HG02852 (cell line): Measurements from ENCODE around the gene STYXL2.

Experiments used
- ATAC-seq: cut with Tn5 transposase; IDR thresholded peaks from one replicate; pipeline ENCODE4 v1.9.1; 2021; ENCODE audit warnings: mild to moderate bottlenecking, moderate library complexity; ENCODE audit not compliant: unreplicated experiment

Gene STYXL2

DNA sequence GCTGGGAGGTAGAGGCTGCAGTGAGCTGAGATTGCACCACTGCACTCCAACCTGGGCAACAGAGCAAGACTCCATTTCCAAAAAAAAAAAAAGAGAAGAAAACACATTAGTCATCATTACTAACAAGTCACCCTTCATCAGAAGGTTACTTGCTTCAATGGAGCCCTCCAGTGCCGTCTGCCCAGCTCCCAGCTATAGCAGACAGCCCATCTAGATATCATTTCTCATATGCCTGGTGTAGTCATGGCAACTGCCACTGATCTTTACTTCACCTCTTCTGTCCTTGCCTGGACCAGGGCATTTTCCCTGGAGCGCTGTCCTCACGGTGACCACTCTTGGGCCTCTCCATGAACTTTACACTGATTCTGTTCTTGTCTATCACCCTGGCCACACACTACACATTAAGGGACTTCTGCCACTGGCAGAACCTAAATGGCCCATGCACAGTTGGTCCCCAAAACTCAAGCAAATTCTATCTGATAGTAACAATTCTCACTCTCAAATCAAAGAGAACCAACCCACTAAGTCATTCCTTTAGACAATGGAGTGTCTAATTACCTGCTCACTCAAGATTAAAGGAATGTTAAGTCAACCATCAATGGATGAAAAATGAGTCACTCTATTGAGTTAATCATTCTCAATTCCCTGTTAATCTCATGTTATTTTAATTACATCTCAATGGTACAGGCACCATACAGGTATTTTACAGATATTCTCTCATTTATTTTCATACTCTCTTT is 16.6 kb upstream of the STYXL2 start:
- ATAC-seq: no peak

DNA sequence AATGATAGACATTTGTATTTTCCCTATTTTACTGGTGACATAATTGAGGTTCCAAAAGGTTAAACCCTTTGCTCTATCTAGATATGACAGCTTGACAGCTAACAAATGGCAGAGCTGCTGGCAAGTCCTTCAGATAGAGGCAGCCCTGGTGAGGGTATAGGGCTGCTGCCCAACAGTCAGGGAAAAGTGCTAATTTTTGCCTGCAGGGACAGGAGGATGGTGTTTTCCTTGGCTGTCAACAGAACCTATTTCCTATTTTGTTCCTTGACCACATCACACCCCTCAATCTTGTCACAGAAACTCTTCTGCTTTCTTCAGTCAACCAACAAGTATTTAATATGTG is 16.0 kb upstream of the STYXL2 start:
- no peak for ATAC-seq

DNA sequence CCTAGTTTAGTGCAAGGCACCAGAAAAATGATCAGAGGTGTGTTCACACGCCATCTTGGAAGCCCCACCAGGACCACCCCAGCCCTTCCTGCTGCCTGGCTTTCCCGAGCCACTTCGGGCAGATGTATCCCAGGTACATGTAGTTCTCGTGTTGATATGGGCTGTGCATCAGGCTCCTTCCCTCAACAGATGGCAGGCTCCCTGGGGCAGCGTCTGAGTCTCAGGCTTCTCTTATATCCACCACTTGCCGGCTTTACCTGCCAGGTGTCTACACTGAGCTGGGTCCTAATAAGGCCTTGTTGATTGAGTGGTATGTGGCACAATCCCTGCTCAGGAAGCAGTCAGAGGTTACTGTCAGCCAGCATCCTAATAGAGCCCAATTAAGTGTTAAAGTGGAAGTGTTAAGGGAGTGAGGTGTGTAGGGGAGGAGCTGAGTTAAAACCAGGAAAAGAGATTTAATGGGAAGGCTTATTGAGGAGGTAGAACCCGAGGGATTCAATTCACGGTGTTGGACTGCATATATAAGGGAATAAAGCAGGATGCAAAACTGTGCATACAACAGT is 12.2 kb upstream of the STYXL2 start:
- ATAC-seq: no peak

DNA sequence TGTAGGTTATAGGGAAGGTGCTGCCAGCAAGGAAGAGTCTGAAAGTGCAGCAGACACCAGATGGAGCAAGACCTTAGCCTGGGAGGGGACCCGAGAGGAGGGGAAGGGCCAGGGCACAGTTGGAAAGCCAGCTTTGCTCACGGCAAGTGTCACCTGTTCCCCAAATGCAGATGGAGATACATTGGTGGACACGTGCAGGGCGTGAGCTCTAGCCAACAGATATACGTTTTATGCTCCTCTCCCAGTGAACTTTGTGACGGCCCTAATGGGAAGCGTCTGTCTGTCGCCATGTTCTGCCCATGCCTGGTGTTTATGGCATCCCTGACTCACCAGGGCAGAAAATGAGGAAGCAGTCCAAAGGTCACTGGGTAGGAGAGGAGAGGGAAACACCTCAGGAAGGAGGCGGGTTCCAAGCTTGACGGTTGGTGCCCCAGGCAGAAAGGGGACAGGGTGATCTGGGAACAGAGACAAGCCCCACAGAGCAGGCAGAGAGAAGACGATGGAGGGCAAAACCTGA is 11.3 kb upstream of the STYXL2 start:
- ATAC-seq: no peak

DNA sequence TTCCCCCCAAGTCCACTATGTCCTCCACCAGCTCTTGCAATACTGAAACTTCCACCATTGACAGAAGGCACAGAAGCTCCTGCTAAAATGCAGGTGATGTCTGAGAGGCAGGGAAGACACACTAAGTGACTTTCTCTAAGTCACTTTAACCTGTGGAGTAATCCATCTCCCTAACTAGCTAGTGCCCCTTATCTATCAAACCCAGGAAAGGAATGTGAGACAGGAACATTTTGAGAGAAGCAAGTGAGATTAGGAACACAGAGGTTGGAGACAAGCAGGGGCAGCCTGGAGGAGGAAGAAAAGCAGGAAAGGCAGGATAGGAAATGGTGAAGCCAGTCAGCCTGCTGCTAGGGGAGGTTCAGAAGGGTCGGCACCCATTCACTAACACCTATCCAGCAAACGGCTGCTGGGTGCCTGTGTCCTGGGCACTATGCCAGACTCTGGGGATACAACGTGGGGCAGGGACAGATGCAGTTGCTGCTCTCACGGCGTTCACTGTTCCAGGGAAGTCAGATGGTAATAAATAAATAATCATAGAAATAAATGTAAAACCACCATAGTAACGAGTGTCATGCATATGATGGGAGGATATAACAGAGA is 10.7 kb upstream of the STYXL2 start:
- no peak for ATAC-seq

DNA sequence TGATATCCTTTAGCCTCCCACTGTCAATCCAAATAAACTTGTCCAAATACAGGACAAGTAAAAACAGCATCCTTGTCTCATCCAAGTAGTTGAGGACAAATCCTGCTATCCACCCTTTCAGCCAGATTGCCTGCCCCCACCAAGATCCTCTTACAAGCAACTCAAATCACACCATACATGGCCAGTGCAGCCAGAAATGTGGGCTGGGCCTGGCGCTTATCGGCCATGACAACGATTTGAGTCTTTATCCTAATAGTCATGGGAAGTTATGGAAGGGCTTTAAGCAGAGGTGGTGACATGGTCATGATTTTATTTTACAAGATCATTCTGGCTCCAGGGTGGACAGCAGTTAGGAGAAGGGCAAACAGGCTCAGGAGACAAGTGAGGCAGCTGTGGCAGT is 10.0 kb upstream of the STYXL2 start:
- ATAC-seq: no peak

DNA sequence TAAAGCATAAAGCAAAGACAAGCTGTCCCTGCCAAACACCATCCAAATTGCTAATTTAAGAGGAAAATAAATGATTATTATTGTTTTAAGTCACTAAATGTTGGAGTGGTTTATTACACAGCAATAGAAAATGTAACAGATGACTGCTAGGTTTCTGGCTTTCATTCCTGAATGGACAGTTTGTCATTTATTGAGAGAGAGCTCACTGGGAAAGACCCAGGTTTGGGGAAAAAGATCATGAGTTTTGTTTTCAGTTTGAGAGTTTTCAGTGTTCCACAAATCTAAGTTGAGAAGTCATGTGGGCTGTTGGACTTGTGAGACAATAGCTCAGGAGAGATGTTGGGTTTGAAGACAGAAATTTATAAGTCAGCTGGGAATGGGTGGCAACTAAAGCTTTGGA is 9.1 kb upstream of the STYXL2 start:
- peak; percentile 42 for ATAC-seq

DNA sequence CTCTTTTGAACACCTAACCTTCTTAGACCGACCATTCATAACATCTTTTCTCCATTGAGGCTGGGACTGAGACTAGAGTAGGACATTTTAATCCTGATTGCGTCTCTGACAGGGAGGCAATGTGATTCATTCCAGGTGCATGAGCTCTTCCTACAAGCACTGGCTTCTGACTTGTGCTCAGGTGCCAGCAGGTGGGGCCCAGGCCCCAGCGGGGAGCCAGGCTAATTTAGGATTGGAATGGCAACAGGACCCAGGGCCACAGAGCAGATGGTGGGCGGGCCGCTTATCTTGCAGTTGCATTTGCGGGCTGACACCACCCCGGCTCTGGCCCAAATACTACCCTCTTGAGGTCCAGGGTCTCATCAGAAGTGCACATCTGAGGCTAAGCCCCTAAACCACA is 7.8 kb upstream of the STYXL2 start:
- no peak for ATAC-seq

DNA sequence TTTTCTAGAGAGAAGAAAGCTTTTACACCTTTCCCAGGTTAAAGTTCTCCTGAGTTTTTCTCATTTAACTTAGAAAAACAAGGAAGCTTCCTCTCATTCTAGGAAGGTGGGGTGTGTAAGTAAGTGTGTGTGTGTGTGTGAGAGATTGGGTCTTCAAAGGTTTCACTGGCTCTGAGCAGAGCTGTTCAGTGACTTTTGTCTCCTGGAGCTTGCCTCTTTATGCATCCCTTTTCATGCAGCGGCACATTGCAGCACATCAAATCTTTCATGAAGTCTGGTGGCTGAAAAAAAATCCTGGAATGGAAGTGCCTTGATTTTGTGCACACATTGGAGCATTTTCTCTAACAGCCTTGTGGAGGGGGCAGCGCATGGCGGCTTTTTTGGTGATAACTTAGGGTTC is 7.1 kb upstream of the STYXL2 start:
- no peak for ATAC-seq

DNA sequence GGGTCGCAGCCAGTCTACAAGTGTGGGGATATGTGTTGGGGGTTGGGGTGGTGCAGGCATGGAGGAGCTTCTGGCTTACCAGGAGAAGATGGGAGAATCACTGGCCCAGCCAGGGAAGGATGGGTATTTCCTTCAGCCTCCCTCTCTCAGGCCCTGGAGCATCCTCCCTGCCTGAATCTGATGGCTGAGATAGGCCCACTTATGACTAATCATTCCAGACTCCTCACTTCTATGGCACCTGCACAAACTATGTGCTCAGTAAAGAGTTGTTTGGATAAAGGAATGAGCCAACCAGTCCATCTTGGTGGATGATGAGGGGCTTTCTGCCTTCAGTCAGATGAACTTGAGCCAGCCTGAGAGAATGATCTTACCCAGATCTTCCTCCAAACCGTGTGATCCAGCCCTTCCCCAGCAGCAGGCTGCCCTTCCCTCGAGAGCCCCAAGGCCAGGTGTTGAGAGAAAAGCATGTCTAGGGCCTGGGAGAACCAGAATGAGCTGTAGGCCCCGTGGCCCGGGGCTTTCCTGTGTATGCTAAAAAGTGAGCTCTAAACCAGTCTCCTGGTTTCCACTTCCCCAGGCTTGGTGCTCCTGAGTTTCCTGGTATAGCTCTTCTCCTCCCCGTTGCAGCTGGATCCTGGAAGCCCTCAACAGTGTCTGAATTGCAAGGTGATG is 5.0 kb upstream of the STYXL2 start:
- ATAC-seq: no peak

DNA sequence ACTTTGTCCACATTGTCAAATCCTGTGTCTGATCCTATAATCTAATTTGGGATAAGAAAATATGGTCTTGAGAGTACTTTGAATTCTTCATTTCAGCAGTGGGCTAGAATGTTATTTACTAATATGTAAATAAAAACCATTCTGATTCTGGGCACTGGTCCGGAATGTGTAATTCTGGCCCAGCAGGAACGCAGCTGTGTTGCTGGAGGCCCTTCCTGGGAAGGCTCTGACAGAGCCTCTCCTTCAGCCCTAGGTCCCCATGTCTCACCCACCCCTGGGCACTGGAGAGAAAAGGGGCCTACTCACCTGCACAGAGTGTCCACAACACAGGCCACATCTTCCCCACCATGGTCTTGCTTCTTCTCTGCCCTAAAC is 3.9 kb upstream of the STYXL2 start:
- no peak for ATAC-seq

DNA sequence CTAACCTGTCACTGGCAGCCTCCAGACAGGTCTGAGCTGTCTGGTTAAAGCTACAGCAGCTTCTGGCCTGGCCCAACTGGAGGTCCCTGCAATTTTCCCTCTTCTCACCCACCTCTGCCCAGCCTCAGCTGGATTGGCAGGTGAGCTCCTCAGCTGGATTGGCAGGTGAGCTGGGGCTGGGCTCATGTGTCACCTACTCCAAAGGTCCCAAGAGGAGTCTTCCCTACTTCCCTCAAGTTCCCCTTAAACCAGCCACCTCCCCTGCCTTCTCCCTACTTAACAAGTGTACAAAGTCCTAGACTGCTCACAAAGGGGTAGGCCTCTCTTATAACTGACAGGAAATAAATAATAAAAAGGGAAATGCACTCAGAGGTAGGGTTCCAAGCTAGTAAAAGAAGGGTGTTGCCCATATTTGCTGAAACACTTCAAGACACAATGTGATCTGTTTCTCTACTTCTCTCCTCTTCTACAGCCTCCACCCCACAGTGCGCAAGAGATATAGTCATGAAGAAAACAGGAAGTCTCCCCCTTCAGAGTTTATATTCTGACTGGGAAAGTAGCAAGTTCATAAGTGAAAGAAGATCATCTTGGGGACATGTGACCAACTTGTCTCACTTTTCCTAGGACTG is 3.4 kb upstream of the STYXL2 start, which contains the start of gene GPA33:
Gene GPA33, minus strand, starts transcription at position 64 of the 629 bp plus-strand sequence. CDS start 90 bp downstream, outside the sequence.
- no peak for ATAC-seq

DNA sequence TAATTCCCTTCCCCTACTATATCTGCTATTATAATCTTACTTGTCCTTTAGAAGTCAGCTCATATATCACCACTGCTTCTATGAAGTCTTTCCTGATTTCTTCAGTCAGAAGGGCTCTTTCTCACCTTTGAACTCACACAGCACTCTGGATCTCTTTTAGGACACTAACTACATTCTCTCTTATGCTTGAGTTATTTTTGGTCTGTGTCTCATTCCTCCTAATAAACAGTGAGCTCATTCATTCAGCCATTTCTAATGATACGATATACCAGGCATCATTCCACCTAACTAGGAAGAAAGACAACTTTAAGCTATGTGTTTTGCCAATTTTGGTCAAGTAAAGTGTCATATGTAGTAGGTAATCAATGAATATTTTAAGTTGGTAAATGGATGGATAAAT is 1.2 kb upstream of the STYXL2 start:
- ATAC-seq: no peak

DNA sequence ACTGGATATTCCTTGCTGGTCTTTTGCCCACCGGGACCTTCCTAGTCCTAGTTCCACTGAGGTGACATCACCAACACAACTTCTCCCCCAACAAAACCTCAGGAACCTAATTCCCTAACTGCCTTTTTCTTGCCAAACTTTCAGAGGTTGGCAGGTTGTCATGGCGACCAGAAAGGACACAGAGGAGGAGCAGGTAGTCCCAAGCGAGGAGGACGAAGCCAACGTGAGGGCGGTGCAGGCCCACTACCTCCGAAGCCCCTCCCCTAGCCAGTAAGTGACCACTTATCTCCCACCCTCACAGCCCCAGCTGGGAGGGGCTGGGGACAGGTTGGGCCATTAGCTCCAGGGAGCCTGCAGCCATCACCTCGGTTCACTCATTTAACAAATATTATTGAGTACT is 815 bp downstream of the STYXL2 start:
- no peak for ATAC-seq

DNA sequence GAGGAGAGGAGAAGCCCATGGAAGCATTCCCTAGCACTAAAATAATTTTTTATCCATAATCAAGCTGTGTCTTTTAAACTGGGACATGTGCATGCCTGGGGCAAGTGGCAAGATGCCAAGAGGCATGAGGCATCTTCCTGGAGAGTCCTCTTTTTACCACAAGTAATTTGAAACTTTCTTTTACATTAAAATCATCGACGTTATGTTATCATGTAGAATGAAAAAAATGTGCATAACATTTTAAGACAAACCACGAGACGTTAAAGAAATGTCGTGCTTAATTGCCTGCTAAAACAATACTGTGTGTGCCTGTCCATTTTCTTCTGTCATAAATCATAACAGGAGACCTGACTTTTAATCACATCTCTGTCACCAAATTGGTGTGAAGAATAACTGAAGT is 1.5 kb downstream of the STYXL2 start:
- no peak for ATAC-seq

DNA sequence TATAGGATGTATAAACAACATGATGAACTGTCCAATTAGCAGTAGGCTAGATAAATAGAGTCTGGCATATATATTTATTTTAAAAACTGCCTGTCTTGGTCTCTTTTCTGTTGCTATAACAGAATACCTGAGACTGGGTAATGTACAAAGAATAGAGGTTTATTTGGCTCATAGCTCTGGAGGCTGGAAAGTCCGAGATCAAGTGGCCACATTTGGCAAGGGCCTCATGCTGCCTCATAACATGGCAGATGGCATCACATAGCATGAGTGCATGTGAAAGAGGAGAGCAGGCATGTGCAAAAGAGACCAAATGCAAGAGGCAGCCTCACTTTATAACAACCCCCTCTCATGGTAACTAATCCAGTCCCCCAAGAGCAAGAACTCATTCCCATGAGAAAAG is 6.0 kb downstream of the STYXL2 start:
- ATAC-seq: no peak

DNA sequence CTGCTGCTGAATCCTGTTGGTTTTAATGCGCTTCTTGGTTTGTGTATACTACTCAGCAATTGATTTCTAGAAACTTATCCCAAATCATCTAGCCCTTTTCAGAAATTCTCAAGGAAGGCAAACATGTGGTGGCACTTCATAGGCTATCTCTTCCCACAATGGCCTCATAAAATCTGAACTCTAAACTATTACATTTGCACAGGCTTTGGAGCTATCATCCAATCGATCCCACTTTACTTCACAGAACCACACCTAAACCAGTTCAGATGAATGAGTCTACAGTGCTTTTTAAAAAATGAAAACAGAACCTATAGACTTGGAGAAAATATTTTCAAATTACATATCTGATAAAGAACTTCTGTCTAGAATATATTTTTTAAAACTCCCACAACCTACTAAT is 6.9 kb downstream of the STYXL2 start:
- ATAC-seq: no peak

DNA sequence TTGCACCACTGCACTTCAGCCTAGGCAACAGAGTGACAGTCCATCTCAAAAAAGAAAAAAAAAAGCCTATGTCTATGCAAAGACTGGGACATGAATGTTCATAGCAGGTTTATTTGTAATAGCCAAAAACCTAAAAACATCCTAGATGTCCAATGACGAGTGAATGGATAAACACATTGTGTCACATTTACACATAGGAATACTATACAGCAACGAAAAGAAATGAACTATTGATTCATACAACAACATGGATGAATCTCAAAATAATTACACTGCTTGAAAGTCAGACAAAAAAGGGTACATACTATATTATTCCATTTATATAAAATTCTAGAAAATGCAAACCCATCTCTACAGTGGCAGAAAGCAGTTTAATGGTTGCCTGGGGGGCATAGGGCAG is 7.9 kb downstream of the STYXL2 start:
- ATAC-seq: no peak

DNA sequence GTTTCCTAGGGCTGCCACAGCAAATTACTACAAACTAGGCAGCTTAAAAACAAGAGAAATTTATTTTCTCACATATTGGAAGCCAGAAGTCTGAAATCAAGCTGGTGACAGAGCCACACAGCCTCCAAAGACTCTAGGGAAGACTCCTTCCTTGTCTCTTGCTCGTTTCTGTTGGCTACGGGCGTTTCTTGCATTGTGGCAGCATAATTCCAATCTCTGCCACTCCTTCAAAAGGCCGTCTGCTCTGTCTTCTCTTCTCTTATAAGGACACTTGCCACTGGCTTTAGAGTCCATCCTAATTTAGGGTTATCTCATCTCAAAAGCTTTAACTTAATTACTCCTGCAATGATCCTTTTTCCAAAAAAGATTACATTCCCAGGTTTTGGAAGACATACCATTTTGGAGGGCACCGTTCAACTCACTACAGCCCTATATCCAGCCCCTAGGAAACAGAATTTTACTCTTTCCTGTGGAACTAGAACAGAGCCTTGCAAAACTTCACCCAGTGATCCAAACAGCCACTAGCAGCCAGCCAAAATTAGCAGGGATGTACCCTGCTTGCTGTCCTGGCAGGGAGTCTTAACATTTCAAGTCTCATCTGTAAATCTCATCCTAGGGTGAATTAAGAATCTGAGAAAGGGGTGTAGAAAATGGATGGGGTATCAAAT is 9.2 kb downstream of the STYXL2 start:
- no peak for ATAC-seq

DNA sequence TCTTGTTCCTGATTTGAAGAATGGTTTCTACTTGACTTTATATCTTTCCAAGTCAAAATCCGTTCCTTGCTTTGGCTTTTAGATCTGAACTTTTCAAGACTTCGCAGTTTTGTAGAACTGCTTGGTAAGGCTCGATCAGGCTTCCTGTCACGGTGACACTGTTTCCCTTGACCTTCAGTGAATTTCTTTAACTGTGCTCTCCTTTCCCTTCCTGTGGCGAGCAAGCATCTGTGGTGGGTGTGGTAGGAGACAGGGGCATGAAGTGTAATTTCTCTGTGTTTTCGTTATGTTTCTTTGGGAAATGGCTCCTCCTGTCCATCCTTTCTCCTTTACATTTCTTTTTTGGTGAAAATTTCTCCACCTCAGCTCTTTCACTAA is 10.4 kb downstream of the STYXL2 start:
- ATAC-seq: no peak
